ENCODE measurements around the gene FLYWCH1. TPM values are rescaled to one million over a fixed set of nuclear protein-coding genes. Genes with fewer than 3 reads are reported as not detected.

FLYWCH1 gene
- total and polyA plus RNA-seq, 12 donors, result 22.1 to 42.3 (median 32.8) TPM

DNA sequence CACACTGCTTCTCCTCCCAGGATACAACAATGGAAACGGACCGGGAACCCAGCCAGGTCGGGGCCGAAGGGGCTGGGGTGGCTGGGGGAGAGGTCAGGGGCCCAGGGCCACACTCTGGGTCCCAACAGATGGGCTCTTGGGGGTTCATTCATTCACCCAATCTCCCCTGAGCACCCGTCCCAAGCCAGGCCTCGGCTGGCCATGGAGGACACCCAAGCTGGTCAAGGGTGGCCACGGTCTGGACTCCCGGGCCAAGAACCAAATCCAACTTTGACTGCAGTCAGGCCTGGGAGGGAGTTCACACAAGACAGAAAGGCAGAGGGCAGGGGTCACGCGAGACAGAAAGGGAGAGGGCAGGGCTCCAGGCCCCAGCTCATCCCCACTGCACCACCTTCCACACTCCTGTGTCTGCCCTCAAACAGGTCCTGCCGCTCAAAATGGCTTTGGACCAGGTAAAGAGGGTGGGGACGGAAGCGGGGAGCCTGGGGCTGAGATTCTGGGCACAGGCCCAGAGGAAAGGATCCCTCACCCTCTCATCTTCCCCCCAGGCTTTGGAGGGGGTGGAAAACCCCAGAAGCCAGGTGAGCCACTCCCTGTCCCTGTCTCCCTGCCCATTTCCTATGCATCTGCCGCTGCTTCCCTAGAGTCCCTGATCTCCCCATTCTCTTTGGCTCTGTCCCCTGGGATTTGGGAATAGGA is 80.8 kb downstream of the FLYWCH1 start:
- Histone ChIP-seq H3K4me3 (no peak overlapping the region), H3K36me3 (no peaks in the 10 kb centered on the region), H3K27me3 (peaks cover 0 to 29% (median 11%) of the 10 kb centered on the region in 7 donors), H3K9me3 (no peaks in the 10 kb centered on the region), H3K27ac (no peak overlapping the region), H3K4me1 (no peaks in the 10 kb centered on the region)
- DNase-seq, result no peak
- TF ChIP-seq, protein P1, sequence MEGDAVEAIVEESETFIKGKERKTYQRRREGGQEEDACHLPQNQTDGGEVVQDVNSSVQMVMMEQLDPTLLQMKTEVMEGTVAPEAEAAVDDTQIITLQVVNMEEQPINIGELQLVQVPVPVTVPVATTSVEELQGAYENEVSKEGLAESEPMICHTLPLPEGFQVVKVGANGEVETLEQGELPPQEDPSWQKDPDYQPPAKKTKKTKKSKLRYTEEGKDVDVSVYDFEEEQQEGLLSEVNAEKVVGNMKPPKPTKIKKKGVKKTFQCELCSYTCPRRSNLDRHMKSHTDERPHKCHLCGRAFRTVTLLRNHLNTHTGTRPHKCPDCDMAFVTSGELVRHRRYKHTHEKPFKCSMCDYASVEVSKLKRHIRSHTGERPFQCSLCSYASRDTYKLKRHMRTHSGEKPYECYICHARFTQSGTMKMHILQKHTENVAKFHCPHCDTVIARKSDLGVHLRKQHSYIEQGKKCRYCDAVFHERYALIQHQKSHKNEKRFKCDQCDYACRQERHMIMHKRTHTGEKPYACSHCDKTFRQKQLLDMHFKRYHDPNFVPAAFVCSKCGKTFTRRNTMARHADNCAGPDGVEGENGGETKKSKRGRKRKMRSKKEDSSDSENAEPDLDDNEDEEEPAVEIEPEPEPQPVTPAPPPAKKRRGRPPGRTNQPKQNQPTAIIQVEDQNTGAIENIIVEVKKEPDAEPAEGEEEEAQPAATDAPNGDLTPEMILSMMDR (IDR thresholded peaks at IDR 0.05), result no peak
- WGBS, 2 donors, result 80 to 86% methylated on average over 14 of the region's 14 CpGs
- intact Hi-C loops (cut with DNase I), result no loop called here
- no peak for ATAC-seq

DNA sequence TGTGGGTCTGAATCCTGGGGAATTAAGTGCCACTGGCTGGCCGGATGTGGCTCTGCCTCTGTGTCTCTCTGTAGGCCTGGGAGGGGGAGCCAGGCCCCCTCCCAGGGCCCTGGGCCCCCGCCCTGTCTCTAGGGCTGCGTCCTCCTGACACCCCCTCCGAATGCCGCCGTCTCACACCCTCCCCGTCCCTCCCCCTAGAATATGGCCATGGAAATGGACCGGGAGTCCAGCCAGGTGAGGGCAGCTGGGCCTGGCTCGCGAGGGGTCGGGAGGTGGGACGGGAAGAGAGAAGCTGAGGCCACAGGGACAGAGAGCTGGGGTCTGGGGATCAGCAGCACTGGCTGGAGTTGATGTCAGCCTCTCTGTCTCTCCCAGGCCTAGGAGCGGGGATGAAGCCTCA is 84.6 kb downstream of the FLYWCH1 start:
- Histone ChIP-seq H3K4me1 (no peaks in the 10 kb centered on the region), H3K4me3 (no peak overlapping the region), H3K9me3 (no peaks in the 10 kb centered on the region), H3K27ac (no peak overlapping the region), H3K27me3 (peaks cover 0 to 17% (median 8%) of the 10 kb centered on the region in 7 donors), H3K36me3 (no peaks in the 10 kb centered on the region)
- ATAC-seq, result no peak
- WGBS, 2 donors, result 77% methylated on average over 13 of the region's 13 CpGs
- no peak for DNase-seq
- intact Hi-C loops (cut with DNase I), result no loop called here
- TF ChIP-seq, protein P1 (IDR thresholded peaks at IDR 0.05), result no peak

DNA sequence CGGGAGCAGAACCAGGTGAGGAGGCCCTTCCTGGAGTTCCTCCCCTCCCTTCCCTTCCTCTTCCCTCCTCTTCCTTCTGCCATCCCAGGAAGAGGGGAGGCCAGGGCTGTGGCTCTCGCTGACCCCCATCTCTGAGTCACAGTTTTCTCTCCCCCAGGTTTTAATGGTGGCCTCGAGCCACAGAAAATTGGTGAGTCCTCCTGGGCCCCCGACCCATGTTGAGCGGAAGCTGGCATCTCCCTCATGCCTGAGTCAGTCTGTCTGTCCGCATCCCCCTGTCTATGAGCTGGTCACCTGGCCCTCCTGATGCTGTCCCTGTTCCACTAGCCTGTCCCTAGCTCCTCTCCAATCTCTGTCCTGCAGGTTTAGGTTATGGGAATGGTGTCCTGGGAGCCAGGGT is 88.2 kb downstream of the FLYWCH1 start:
- Histone ChIP-seq H3K4me3 (no peak overlapping the region), H3K4me1 (peaks cover 0 to 9% (median 6%) of the 10 kb centered on the region in 9 donors), H3K36me3 (no peaks in the 10 kb centered on the region), H3K27ac (no peak overlapping the region), H3K27me3 (peaks cover 0 to 34% (median 10%) of the 10 kb centered on the region in 7 donors), H3K9me3 (no peaks in the 10 kb centered on the region)
- 73 to 78% methylated on average over 6 of the region's 6 CpGs for WGBS, 2 donors
- intact Hi-C loops (cut with DNase I), result no loop called here
- DNase-seq (no peak), ATAC-seq (no peak)
- TF ChIP-seq, protein P1 (IDR thresholded peaks at IDR 0.05), result no peak

DNA sequence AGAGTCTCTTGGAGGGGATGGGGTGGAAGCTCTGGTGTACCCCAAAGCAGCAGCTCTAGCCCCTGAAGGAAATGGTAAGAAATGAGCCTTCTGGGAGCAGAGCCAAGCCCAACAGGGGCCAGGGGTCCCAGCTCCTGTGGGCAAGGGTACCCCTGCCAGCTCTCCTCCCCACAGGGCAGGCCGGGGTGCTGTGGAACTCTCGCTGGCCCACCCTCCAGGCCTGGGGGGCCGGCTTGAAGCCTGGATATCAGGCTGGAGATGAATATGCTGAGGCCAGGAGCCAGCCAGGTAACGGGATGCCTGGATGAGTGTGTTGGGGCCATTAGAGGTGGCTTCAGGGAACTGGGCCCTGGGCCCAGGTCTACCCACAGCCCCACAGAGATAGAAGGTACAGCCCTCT is 88.8 kb downstream of the FLYWCH1 start:
- intact Hi-C loops (cut with DNase I), result no loop called here
- peaks cover 0 to 40% (median 13%) of the 10 kb centered on the region in 7 donors for H3K27me3 ChIP-seq
- H3K9me3 ChIP-seq, result no peaks in the 10 kb centered on the region
- no peak overlapping the region for H3K4me3 ChIP-seq
- TF ChIP-seq, protein P1 (IDR thresholded peaks at IDR 0.05), result no peak
- ATAC-seq (no peak), DNase-seq (no peak)
- H3K4me1 ChIP-seq, result peaks cover 0 to 12% (median 8%) of the 10 kb centered on the region in 9 donors
- no peaks in the 10 kb centered on the region for H3K36me3 ChIP-seq
- no peak overlapping the region for H3K27ac ChIP-seq
- 88 to 91% methylated on average over 4 of the region's 4 CpGs for WGBS, 2 donors

Other genes starting within 250 kb of the FLYWCH1 start
- gene KCTD5, start 229.4 kb upstream of the FLYWCH1 start, total RNA-seq, result 10 to 100 TPM in 6 of 10 donors, 1 to 10 TPM in 4; 8.5 to 22.4 (median 11.7) TPM
- 10 to 100 TPM in 1 of 2 donors, 1 to 10 TPM in 1; 8.7 to 11.7 TPM for gene KCTD5, start 229.4 kb upstream of the FLYWCH1 start, polyA plus RNA-seq
- under 1 TPM in 9 of 10 donors, not detected in 1; 0.11 to 0.75 (median 0.40) TPM for gene PRSS27, start 191.7 kb upstream of the FLYWCH1 start, total RNA-seq
- under 1 TPM; 0.46 to 0.66 TPM for gene PRSS27, start 191.7 kb upstream of the FLYWCH1 start, polyA plus RNA-seq
- 100 to 1,000 TPM; 228 to 392 (median 261) TPM for gene SRRM2, start 159.3 kb upstream of the FLYWCH1 start, total RNA-seq
- 1,000 to 10,000 TPM in 1 of 2 donors, 100 to 1,000 TPM in 1; 182 to 1,328 TPM for gene SRRM2, start 159.3 kb upstream of the FLYWCH1 start, polyA plus RNA-seq
- 100 to 1,000 TPM; 248 to 373 (median 323) TPM for gene ELOB, start 134.7 kb upstream of the FLYWCH1 start, total RNA-seq
- 1,000 to 10,000 TPM in 1 of 2 donors, 100 to 1,000 TPM in 1; 511 to 1,196 TPM for gene ELOB, start 134.7 kb upstream of the FLYWCH1 start, polyA plus RNA-seq
- gene PRSS33, start 124.4 kb upstream of the FLYWCH1 start, total RNA-seq, result under 1 TPM in 1 of 10 donors, not detected in 9; 0.60 TPM
- not detected for gene PRSS33, start 124.4 kb upstream of the FLYWCH1 start, polyA plus RNA-seq
- gene PRSS41, start 113.5 kb upstream of the FLYWCH1 start, total RNA-seq, result not detected
- not detected for gene PRSS41, start 113.5 kb upstream of the FLYWCH1 start, polyA plus RNA-seq
- under 1 TPM in 1 of 10 donors, not detected in 9; 0.20 TPM for gene PRSS21, start 94.7 kb upstream of the FLYWCH1 start, total RNA-seq
- gene PRSS21, start 94.7 kb upstream of the FLYWCH1 start, polyA plus RNA-seq, result not detected
- under 1 TPM in 2 of 10 donors, not detected in 8; 0.44 to 0.88 TPM for gene ZG16B, start 81.6 kb upstream of the FLYWCH1 start, total RNA-seq
- under 1 TPM in 1 of 2 donors, not detected in 1; 0.07 TPM for gene ZG16B, start 81.6 kb upstream of the FLYWCH1 start, polyA plus RNA-seq
- gene PRSS22, start 53.8 kb upstream of the FLYWCH1 start, total RNA-seq, result under 1 TPM in 1 of 10 donors, not detected in 9; 0.21 TPM
- gene PRSS22, start 53.8 kb upstream of the FLYWCH1 start, polyA plus RNA-seq, result not detected
- 10 to 100 TPM; 18.1 to 28.9 (median 21.9) TPM for gene FLYWCH2, start 28.7 kb upstream of the FLYWCH1 start, total RNA-seq
- gene FLYWCH2, start 28.7 kb upstream of the FLYWCH1 start, polyA plus RNA-seq, result 10 to 100 TPM; 36.8 to 65.7 TPM
- gene KREMEN2, start 52.3 kb downstream of the FLYWCH1 start, total RNA-seq, result not detected
- gene KREMEN2, start 52.3 kb downstream of the FLYWCH1 start, polyA plus RNA-seq, result not detected
- 10 to 100 TPM in 1 of 10 donors, 1 to 10 TPM in 9; 3.7 to 13.8 (median 6.5) TPM for gene PAQR4, start 57.4 kb downstream of the FLYWCH1 start, total RNA-seq
- 10 to 100 TPM in 1 of 2 donors, 1 to 10 TPM in 1; 8.2 to 17.9 TPM for gene PAQR4, start 57.4 kb downstream of the FLYWCH1 start, polyA plus RNA-seq
- gene PKMYT1, start 68.5 kb downstream of the FLYWCH1 start, total RNA-seq, result 1 to 10 TPM in 2 of 10 donors, under 1 TPM in 7, not detected in 1; 0.34 to 4.2 (median 0.66) TPM
- gene PKMYT1, start 68.5 kb downstream of the FLYWCH1 start, polyA plus RNA-seq, result 1 to 10 TPM; 1.4 to 3.7 TPM
- 1 to 10 TPM in 3 of 10 donors, under 1 TPM in 7; 0.19 to 1.5 (median 0.79) TPM for gene CLDN9, start 101.0 kb downstream of the FLYWCH1 start, total RNA-seq
- gene CLDN9, start 101.0 kb downstream of the FLYWCH1 start, polyA plus RNA-seq, result 1 to 10 TPM; 1.0 to 3.2 TPM
- under 1 TPM in 1 of 10 donors, not detected in 9; 0.28 TPM for gene CLDN6, start 106.3 kb downstream of the FLYWCH1 start, total RNA-seq
- gene CLDN6, start 106.3 kb downstream of the FLYWCH1 start, polyA plus RNA-seq, result under 1 TPM in 1 of 2 donors, not detected in 1; 0.03 TPM
- gene TNFRSF12A, start 108.4 kb downstream of the FLYWCH1 start, total RNA-seq, result 100 to 1,000 TPM in 4 of 10 donors, 10 to 100 TPM in 6; 28.0 to 319 (median 92.3) TPM
- 100 to 1,000 TPM; 215 to 740 TPM for gene TNFRSF12A, start 108.4 kb downstream of the FLYWCH1 start, polyA plus RNA-seq
- gene HCFC1R1, start 112.0 kb downstream of the FLYWCH1 start, total RNA-seq, result 10 to 100 TPM; 41.8 to 62.8 (median 55.8) TPM
- gene HCFC1R1, start 112.0 kb downstream of the FLYWCH1 start, polyA plus RNA-seq, result 100 to 1,000 TPM in 1 of 2 donors, 10 to 100 TPM in 1; 71.8 to 370 TPM
- 10 to 100 TPM in 7 of 10 donors, 1 to 10 TPM in 3; 7.0 to 12.5 (median 10.4) TPM for gene THOC6, start 112.1 kb downstream of the FLYWCH1 start, total RNA-seq
- gene THOC6, start 112.1 kb downstream of the FLYWCH1 start, polyA plus RNA-seq, result 10 to 100 TPM; 22.5 to 40.3 TPM
- gene BICDL2, start 125.0 kb downstream of the FLYWCH1 start, total RNA-seq, result not detected
- under 1 TPM in 1 of 2 donors, not detected in 1; 0.04 TPM for gene BICDL2, start 125.0 kb downstream of the FLYWCH1 start, polyA plus RNA-seq
- 1 to 10 TPM in 5 of 10 donors, under 1 TPM in 5; 0.26 to 3.9 (median 1.2) TPM for gene MMP25, start 134.6 kb downstream of the FLYWCH1 start, total RNA-seq
- gene MMP25, start 134.6 kb downstream of the FLYWCH1 start, polyA plus RNA-seq, result under 1 TPM; 0.30 to 0.95 TPM
- 100 to 1,000 TPM in 1 of 10 donors, 10 to 100 TPM in 9; 23.4 to 204 (median 45.4) TPM for gene IL32, start 153.7 kb downstream of the FLYWCH1 start, total RNA-seq
- gene IL32, start 153.7 kb downstream of the FLYWCH1 start, polyA plus RNA-seq, result 100 to 1,000 TPM in 1 of 2 donors, 10 to 100 TPM in 1; 80.6 to 116 TPM
- not detected for gene ZSCAN10, start 187.4 kb downstream of the FLYWCH1 start, total RNA-seq
- gene ZSCAN10, start 187.4 kb downstream of the FLYWCH1 start, polyA plus RNA-seq, result under 1 TPM; 0.01 to 0.07 TPM
- gene ZNF205, start 200.7 kb downstream of the FLYWCH1 start, total RNA-seq, result 1 to 10 TPM; 5.8 to 9.0 (median 7.6) TPM
- 10 to 100 TPM; 13.8 to 26.9 TPM for gene ZNF205, start 200.7 kb downstream of the FLYWCH1 start, polyA plus RNA-seq
- gene ZNF213, start 223.1 kb downstream of the FLYWCH1 start, total RNA-seq, result 1 to 10 TPM; 5.9 to 9.2 (median 7.7) TPM
- gene ZNF213, start 223.1 kb downstream of the FLYWCH1 start, polyA plus RNA-seq, result 10 to 100 TPM in 1 of 2 donors, 1 to 10 TPM in 1; 6.9 to 10.1 TPM

Measured in heart right ventricle (tissue), 16 donors.